Right lobe of liver (tissue), 6 donors: ENCODE measurements around the gene LRRC46. TPM values are rescaled to one million over a fixed set of nuclear protein-coding genes. Genes with fewer than 3 reads are reported as not detected.

Source experiments
- ATAC-seq, 4 donors: fragments of 200-7000 bp; cut with Tn5 transposase; one replicate each; pipeline ENCODE4 v1.9.1; 2020; ENCODE audit warnings: mild to moderate bottlenecking in 4 of 4, moderate library complexity in 4 of 4
- DNase-seq, 3 donors: peaks; one replicate each; pipeline ENCODE4 v3.0.0-alpha.2; 2020
- H3K27ac ChIP-seq, 3 donors: fragments of 200-600 bp; one replicate each; pipeline ENCODE4 v1.8.0; 2022
- H3K27me3 ChIP-seq, 2 donors: fragments of 200-600 bp; one replicate each; pipeline ENCODE4 v1.8.0; 2022
- H3K36me3 ChIP-seq, 4 donors: fragments of 200-600 bp; sonication (generic) in 1 of 4; one replicate each; pipeline versions ENCODE4 v1.5.1 to v1.8.0; 2017 to 2022; ENCODE audit warnings: control low read depth in 1 of 4
- H3K4me1 ChIP-seq, 4 donors: fragments of 200-600 bp; sonication (generic) in 1 of 4; one replicate each; pipeline versions ENCODE4 v1.5.1 to v1.8.0; 2017 to 2022; ENCODE audit warnings: control low read depth in 1 of 4
- H3K4me3 ChIP-seq, 3 donors: fragments of 200-600 bp; one replicate each; pipeline ENCODE4 v1.8.0; 2022
- H3K9me3 ChIP-seq, 4 donors: fragments of 200-600 bp; sonication (generic) in 1 of 4; one replicate each; pipeline versions ENCODE4 v1.5.1 to v1.8.0; 2017 to 2022; ENCODE audit warnings: control low read depth in 1 of 4
- POLR2A ChIP-seq: fragments of 450-650 bp; IDR thresholded peaks from one replicate; pipeline ENCODE4 v1.6.1; 2017; ENCODE audit warnings: antibody characterized with exemption, mild to moderate bottlenecking
- WGBS: methylation state at CpG from one replicate; pipeline ENCODE4 v1.1.6; 2018; ENCODE audit warnings: low coverage, low lambda C conversion rate; ENCODE audit not compliant: insufficient coverage; ENCODE audit errors: missing lambda C conversion rate; 5-methylcytosine and 5-hydroxymethylcytosine counted together
- intact Hi-C, 2 donors: fragments of 100-400 bp; cut with DNase I; formaldehyde crosslinking; loops; one replicate each; pipeline versions ENCODE4 v1.11.2 to v1.14.1; 2022
- total RNA-seq, 6 experiments: library from RNA; depleted of rRNA in 2 of 6; stranded (reverse); fragments of >200 nt in 2 of 6; fragmentation: NEBNext Ultra II Directional in 3 of 6; extraction: Animal tissue kit (Norgen Biotek cat#: 25700) in 3 of 6; gene quantifications; one replicate each; pipeline versions ENCODE4 v1.1.0 to v1.2.4, GENCODE V29; 2016 to 2023
- TF ChIP-seq, protein P1 (sequence below), 4 donors: fragments of 200-600 bp in 3 of 4; fragments of 450-650 bp in 1 of 4; IDR thresholded peaks; one replicate each; pipeline versions ENCODE4 v1.5.1 to v1.8.0; 2016 to 2022; ENCODE audit warnings: antibody characterized with exemption in 4 of 4, mild to moderate bottlenecking in 2 of 4
- donor health status: DM: no; HTN: yes; CAD: no.
- donor health status: DM: no; HTN: no; CAD: no.
- donor health status: DM: no; HTN: no; CAD: no.
- donor health status: DM: no; HTN: yes; CAD: no.
- donor health status: DM: no; HTN: yes; CAD: no.

Gene LRRC46
- total RNA-seq, 6 experiments from 2014 or later = 0.12 to 0.44 (median 0.35) TPM

DNA sequence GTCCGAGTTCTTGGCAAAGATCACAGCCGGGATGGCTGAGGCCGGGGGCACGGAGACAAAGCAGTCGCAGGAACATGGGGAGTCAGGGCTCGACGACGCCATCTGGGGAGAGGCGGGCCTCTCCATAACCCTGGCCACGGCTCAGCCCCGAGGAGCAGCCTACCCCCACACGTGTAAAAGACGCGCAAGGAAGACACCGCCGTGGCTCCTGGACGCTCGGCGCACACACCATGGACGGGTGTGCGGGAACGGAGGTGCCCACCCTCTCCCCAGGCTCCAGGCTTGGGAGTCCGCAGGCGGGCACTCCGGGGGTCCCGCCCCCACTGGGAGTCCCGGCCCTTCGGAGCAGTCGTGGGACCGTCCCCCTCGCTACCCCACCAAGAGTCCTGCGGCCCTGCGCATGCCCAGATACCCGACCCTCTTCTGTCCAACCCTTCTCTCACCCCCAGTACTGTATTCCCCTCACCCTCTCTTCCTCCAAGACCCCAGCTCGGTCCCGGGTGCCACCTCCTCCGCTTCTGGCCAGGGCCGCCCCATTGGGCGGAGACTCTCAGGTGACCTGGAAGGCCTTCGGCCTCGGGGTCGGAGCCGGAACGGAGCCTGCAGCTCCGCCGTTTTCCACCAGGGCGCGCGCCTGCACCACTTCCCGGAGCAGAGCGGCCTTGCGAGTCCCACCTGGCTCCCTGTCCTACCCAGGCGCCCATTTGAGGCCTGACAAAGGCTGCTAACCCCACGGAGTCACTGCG, 9.4 kb downstream of the LRRC46 start, which contains the start of gene SCRN2:
Gene SCRN2 (minus strand): TSS at position 532 of the 746 bp plus-strand sequence. CDS start 430 bp downstream, at position 102.
- intact Hi-C loops = loop anchor here (10.0 kb wide), 1 partner anchor 174 kb away; no protein-coding TSS in a partner anchor

DNA sequence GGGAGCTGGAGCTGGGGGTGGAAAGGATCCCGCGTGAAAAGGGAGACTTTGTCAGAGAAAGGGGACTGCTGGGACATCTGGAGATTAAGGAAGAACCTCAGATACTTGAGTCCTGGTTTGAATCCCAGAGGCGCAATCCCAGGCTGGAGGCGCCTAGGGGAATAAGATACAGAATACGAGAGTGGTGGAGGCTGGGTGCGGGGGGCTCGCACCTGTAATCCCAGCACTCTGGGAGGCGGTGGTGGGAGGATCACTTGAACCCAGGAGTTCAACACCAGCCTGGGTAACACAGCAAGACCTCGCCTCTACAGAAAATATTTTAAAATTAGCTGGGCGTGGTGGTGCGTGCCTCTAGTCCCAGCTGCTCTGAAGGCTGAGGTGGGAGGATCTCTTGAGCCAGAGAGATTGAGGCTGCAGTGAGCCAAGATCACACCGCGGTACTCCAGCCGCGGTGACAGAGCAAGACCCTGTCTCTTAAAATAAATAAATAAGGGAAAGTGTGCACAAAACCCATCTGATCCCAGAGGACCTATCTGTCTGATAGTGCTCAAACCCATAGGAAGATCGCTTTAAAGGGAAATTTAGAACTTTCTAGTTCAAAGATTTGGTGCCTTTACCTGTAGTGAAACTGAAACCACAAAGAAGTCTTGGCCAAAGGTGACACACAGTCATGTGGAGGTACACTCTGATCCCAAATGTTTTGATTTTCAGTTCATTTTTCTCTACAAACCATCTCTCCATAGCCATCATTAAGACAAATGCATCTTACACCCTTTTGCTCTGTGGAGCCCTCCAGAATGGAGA, 10.2 kb downstream of the LRRC46 start:
- TF ChIP-seq, protein P1, sequence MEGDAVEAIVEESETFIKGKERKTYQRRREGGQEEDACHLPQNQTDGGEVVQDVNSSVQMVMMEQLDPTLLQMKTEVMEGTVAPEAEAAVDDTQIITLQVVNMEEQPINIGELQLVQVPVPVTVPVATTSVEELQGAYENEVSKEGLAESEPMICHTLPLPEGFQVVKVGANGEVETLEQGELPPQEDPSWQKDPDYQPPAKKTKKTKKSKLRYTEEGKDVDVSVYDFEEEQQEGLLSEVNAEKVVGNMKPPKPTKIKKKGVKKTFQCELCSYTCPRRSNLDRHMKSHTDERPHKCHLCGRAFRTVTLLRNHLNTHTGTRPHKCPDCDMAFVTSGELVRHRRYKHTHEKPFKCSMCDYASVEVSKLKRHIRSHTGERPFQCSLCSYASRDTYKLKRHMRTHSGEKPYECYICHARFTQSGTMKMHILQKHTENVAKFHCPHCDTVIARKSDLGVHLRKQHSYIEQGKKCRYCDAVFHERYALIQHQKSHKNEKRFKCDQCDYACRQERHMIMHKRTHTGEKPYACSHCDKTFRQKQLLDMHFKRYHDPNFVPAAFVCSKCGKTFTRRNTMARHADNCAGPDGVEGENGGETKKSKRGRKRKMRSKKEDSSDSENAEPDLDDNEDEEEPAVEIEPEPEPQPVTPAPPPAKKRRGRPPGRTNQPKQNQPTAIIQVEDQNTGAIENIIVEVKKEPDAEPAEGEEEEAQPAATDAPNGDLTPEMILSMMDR (IDR thresholded peaks at IDR 0.05) = peak in 1 of 4 donors; percentile 1
- TF ChIP-seq POLR2A = no peak
- H3K27me3 ChIP-seq = peaks cover 0 to 4% of the 10 kb centered on the region in 2 donors

More for the DNA sequence above, 9.4 kb downstream of the LRRC46 start, which contains the start of gene SCRN2:
- H3K36me3 ChIP-seq = peaks cover 0 to 9% (median 0%) of the 10 kb centered on the region in 4 donors
- 0% methylated on average over 23 of the region's 55 CpGs for WGBS
- H3K27me3 ChIP-seq = no peaks in the 10 kb centered on the region
- DNase-seq (peak; percentile 91 to 94 (median 93)), ATAC-seq (peak; percentile 93 to 97 (median 95))
- H3K4me1 ChIP-seq = peaks cover 0 to 31% (median 11%) of the 10 kb centered on the region in 4 donors
- no peaks in the 10 kb centered on the region for H3K9me3 ChIP-seq
- TF ChIP-seq POLR2A = no peak
- TF ChIP-seq, protein P1 (IDR thresholded peaks at IDR 0.05) = peak; percentile 92 to 97 (median 94)
- peak within 1 kb of the TSS; percentile 52 to 92 (median 75) for H3K27ac ChIP-seq
- H3K4me3 ChIP-seq = peak within 1 kb of the TSS; percentile 86 to 94 (median 92)

GRCh38 chr17:47843391-47843730, 11.9 kb downstream of the LRRC46 start:
- Histone ChIP-seq H3K27me3 (peaks cover 0 to 14% of the 10 kb centered on the region in 2 donors), H3K9me3 (no peaks in the 10 kb centered on the region), H3K27ac (no peak overlapping the region), H3K36me3 (no peaks in the 10 kb centered on the region), H3K4me3 (no peak overlapping the region), H3K4me1 (peaks cover 0 to 31% (median 11%) of the 10 kb centered on the region in 4 donors)
- no peak for ATAC-seq
- no peak for TF ChIP-seq POLR2A
- TF ChIP-seq, protein P1 (IDR thresholded peaks at IDR 0.05) = no peak
- WGBS = 13% methylated on average over 2 of the region's 6 CpGs
- DNase-seq = no peak
- intact Hi-C loops = loop anchor here (10.0 kb wide), 1 partner anchor 171 kb away; no protein-coding TSS in a partner anchor

More for the DNA sequence above, 10.2 kb downstream of the LRRC46 start:
- WGBS = 45% methylated on average over 16 of the region's 16 CpGs
- peak in 3 of 4 donors; percentile 8 to 28 (median 12) for ATAC-seq
- DNase-seq = no peak
- peaks cover 0 to 31% (median 11%) of the 10 kb centered on the region in 4 donors for H3K4me1 ChIP-seq
- peak overlapping the region; percentile 52 to 92 (median 75) for H3K27ac ChIP-seq
- H3K9me3 ChIP-seq = no peaks in the 10 kb centered on the region
- H3K36me3 ChIP-seq = peaks cover 0 to 7% (median 0%) of the 10 kb centered on the region in 4 donors
- intact Hi-C loops = loop anchor here (10.0 kb wide), 1 partner anchor 173 kb away; no protein-coding TSS in a partner anchor
- H3K4me3 ChIP-seq = peak overlapping the region; percentile 86 to 94 (median 92)

DNA sequence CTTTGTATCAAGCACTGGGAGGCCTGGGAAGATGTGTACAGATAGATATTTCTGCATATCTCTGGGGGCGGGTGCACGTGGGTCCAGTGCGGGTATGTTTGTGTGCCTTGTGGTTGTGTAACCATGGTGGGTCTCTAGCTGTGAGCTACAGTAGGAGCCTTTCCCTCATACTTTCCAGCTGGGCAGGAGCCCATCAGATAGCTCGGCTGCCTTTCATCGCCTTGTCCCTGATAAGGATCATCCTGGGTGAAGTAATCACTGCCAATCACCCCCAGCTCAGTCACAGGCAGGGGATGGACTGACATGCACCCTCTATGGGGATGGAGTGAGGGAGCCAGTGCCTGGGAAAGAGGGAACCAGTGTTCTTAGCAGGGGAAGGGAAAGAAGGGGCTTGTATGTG, 12.8 kb downstream of the LRRC46 start:
- Histone ChIP-seq H3K27ac (no peak overlapping the region), H3K27me3 (peaks cover 0 to 14% of the 10 kb centered on the region in 2 donors), H3K4me3 (no peak overlapping the region), H3K4me1 (peaks cover 0 to 31% (median 11%) of the 10 kb centered on the region in 4 donors), H3K9me3 (no peaks in the 10 kb centered on the region), H3K36me3 (no peaks in the 10 kb centered on the region)
- TF ChIP-seq, protein P1 (IDR thresholded peaks at IDR 0.05) = no peak
- no peak for TF ChIP-seq POLR2A
- ATAC-seq (no peak), DNase-seq (no peak)
- intact Hi-C loops = loop anchor here (10.0 kb wide), 1 partner anchor 171 kb away; no protein-coding TSS in a partner anchor
- WGBS = 13% methylated on average over 5 of the region's 5 CpGs
